ENCODE data around the gene LKAAEAR1.

DNA sequence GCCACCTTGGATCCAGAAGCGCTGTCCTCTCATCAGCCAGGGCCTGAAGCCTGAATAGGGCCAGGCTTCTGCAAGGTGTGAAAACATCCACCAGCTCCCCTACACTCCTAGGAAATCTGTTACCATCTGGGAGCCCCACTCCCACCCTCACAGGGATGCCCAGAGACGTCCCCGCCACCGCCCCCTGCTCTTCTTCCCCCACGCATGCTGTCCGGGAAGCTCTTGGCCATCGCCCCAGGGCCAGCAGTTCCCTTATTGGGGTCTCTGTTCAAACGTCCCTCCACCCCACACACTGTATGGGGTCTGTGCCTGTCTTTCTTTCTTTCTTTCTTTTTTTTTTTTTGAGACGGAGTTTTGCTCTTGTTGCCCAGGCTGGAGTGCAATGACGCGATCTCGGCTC is 8.6 kb downstream of the LKAAEAR1 start:
- TF ChIP-seq CTCF (IDR thresholded peaks at IDR 0.05) (no peak), POLR2A (IDR thresholded peaks at IDR 0.05) (no peak)

Data from breast epithelium (tissue), 3 donors.